GM23338 (cell line): ENCODE data around the gene NME3.

Experiments used
- CREB1 ChIP-seq: fragments of 250-450 bp; sonication (Bioruptor Pico); IDR thresholded peaks from 2 replicates; pipeline ENCODE4 v1.5.0; 2020; ENCODE audit warnings: low read depth, mild to moderate bottlenecking, moderate library complexity
- CTCF ChIP-seq, 2 experiments: fragments of 200-600 bp in 1 of 2; sonication (generic) in 1 of 2; conservative IDR thresholded peaks; 2 replicates each; pipeline versions ENCODE4 v1.5.1 to v1.6.1; 2016 to 2017; ENCODE audit warnings: antibody characterized with exemption in 2 of 2, low read depth in 2 of 2, mild to moderate bottlenecking in 2 of 2, moderate library complexity in 1 of 2
- EZH2 ChIP-seq: fragments of 200-600 bp; sonication (generic); IDR thresholded peaks from one replicate; pipeline ENCODE4 v1.8.0; 2017; ENCODE audit warnings: antibody characterized with exemption, mild to moderate bottlenecking, low read depth; ENCODE audit not compliant: unreplicated experiment
- EZH2phosphoT487 ChIP-seq: fragments of 200-600 bp; sonication (generic); IDR thresholded peaks from one replicate; pipeline ENCODE4 v1.8.1; 2018; ENCODE audit warnings: antibody characterized with exemption; ENCODE audit not compliant: unreplicated experiment
- JUNB ChIP-seq: IDR thresholded peaks from one replicate; pipeline ENCODE4 v1.6.1; 2016; ENCODE audit warnings: antibody characterized with exemption; ENCODE audit not compliant: unreplicated experiment
- POLR2AphosphoS5 ChIP-seq: IDR thresholded peaks from 2 replicates; pipeline ENCODE4 v1.6.1; 2016; ENCODE audit warnings: antibody characterized with exemption, low read depth
- STAT1 ChIP-seq: IDR thresholded peaks from one replicate; pipeline ENCODE4 v1.6.1; 2016; ENCODE audit warnings: antibody characterized with exemption; ENCODE audit not compliant: unreplicated experiment
- ZNF114 ChIP-seq: fragments of 250-450 bp; sonication (Bioruptor Pico); IDR thresholded peaks from 2 replicates; pipeline ENCODE4 v1.5.0; 2020; ENCODE audit warnings: mild to moderate bottlenecking, moderate library complexity
- ZNF331 ChIP-seq: fragments of 250-450 bp; sonication (Bioruptor Pico); IDR thresholded peaks from 2 replicates; pipeline ENCODE4 v1.5.0; 2020; ENCODE audit warnings: low read depth, mild to moderate bottlenecking, moderate library complexity
- TF ChIP-seq, protein P1 (sequence below): IDR thresholded peaks from one replicate; pipeline ENCODE4 v1.6.1; 2018; ENCODE audit warnings: antibody characterized with exemption; ENCODE audit not compliant: unreplicated experiment
- TF ChIP-seq, protein P2 (sequence below): fragments of 250-450 bp; sonication (Bioruptor Pico); IDR thresholded peaks from 2 replicates; pipeline ENCODE4 v1.5.0; 2020; ENCODE audit warnings: mild to moderate bottlenecking, moderate library complexity

GRCh38 chr16:1768767-1769401 is 2.5 kb downstream of the NME3 start:
- TF ChIP-seq CTCF (conservative IDR thresholded peaks at IDR 0.05; ENCODE audit: low read depth in 2 of 2) = no peak
- TF ChIP-seq POLR2AphosphoS5 = no peak
- TF ChIP-seq, protein P1, sequence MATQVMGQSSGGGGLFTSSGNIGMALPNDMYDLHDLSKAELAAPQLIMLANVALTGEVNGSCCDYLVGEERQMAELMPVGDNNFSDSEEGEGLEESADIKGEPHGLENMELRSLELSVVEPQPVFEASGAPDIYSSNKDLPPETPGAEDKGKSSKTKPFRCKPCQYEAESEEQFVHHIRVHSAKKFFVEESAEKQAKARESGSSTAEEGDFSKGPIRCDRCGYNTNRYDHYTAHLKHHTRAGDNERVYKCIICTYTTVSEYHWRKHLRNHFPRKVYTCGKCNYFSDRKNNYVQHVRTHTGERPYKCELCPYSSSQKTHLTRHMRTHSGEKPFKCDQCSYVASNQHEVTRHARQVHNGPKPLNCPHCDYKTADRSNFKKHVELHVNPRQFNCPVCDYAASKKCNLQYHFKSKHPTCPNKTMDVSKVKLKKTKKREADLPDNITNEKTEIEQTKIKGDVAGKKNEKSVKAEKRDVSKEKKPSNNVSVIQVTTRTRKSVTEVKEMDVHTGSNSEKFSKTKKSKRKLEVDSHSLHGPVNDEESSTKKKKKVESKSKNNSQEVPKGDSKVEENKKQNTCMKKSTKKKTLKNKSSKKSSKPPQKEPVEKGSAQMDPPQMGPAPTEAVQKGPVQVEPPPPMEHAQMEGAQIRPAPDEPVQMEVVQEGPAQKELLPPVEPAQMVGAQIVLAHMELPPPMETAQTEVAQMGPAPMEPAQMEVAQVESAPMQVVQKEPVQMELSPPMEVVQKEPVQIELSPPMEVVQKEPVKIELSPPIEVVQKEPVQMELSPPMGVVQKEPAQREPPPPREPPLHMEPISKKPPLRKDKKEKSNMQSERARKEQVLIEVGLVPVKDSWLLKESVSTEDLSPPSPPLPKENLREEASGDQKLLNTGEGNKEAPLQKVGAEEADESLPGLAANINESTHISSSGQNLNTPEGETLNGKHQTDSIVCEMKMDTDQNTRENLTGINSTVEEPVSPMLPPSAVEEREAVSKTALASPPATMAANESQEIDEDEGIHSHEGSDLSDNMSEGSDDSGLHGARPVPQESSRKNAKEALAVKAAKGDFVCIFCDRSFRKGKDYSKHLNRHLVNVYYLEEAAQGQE = no peak
- TF ChIP-seq CREB1 = no peak
- TF ChIP-seq ZNF114 (CRISPR knock-in tag) = no peak
- TF ChIP-seq EZH2 = no peak
- TF ChIP-seq ZNF331 (CRISPR knock-in tag) = no peak
- no peak for TF ChIP-seq EZH2phosphoT487
- no peak for TF ChIP-seq STAT1
- no peak for TF ChIP-seq JUNB
- TF ChIP-seq, protein P2, sequence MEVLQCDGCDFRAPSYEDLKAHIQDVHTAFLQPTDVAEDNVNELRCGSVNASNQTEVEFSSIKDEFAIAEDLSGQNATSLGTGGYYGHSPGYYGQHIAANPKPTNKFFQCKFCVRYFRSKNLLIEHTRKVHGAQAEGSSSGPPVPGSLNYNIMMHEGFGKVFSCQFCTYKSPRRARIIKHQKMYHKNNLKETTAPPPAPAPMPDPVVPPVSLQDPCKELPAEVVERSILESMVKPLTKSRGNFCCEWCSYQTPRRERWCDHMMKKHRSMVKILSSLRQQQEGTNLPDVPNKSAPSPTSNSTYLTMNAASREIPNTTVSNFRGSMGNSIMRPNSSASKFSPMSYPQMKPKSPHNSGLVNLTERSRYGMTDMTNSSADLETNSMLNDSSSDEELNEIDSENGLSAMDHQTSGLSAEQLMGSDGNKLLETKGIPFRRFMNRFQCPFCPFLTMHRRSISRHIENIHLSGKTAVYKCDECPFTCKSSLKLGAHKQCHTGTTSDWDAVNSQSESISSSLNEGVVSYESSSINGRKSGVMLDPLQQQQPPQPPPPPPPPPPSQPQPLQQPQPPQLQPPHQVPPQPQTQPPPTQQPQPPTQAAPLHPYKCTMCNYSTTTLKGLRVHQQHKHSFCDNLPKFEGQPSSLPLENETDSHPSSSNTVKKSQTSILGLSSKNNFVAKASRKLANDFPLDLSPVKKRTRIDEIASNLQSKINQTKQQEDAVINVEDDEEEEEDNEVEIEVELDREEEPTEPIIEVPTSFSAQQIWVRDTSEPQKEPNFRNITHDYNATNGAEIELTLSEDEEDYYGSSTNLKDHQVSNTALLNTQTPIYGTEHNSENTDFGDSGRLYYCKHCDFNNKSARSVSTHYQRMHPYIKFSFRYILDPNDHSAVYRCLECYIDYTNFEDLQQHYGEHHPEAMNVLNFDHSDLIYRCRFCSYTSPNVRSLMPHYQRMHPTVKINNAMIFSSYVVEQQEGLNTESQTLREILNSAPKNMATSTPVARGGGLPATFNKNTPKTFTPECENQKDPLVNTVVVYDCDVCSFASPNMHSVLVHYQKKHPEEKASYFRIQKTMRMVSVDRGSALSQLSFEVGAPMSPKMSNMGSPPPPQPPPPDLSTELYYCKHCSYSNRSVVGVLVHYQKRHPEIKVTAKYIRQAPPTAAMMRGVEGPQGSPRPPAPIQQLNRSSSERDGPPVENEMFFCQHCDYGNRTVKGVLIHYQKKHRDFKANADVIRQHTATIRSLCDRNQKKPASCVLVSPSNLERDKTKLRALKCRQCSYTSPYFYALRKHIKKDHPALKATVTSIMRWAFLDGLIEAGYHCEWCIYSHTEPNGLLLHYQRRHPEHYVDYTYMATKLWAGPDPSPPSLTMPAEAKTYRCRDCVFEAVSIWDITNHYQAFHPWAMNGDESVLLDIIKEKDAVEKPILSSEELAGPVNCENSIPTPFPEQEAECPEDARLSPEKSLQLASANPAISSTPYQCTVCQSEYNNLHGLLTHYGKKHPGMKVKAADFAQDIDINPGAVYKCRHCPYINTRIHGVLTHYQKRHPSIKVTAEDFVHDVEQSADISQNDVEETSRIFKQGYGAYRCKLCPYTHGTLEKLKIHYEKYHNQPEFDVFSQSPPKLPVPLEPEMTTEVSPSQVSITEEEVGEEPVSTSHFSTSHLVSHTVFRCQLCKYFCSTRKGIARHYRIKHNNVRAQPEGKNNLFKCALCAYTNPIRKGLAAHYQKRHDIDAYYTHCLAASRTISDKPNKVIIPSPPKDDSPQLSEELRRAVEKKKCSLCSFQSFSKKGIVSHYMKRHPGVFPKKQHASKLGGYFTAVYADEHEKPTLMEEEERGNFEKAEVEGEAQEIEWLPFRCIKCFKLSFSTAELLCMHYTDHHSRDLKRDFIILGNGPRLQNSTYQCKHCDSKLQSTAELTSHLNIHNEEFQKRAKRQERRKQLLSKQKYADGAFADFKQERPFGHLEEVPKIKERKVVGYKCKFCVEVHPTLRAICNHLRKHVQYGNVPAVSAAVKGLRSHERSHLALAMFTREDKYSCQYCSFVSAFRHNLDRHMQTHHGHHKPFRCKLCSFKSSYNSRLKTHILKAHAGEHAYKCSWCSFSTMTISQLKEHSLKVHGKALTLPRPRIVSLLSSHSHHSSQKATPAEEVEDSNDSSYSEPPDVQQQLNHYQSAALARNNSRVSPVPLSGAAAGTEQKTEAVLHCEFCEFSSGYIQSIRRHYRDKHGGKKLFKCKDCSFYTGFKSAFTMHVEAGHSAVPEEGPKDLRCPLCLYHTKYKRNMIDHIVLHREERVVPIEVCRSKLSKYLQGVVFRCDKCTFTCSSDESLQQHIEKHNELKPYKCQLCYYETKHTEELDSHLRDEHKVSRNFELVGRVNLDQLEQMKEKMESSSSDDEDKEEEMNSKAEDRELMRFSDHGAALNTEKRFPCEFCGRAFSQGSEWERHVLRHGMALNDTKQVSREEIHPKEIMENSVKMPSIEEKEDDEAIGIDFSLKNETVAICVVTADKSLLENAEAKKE (CRISPR knock-in tag) = no peak
